Subcutaneous adipose tissue (tissue), 4 donors: ENCODE data around the gene C1QTNF5. TPM values are rescaled to one million over a fixed set of nuclear protein-coding genes. Genes with fewer than 3 reads are reported as not detected.

Experiments
- CTCF ChIP-seq: fragments of 450-650 bp; IDR thresholded peaks from one replicate; pipeline ENCODE4 v1.5.1; 2016; ENCODE audit warnings: low read depth, mild to moderate bottlenecking, control low read depth, antibody characterized with exemption, moderate library complexity
- total RNA-seq, 4 donors: library from RNA; depleted of rRNA; stranded (reverse); fragments of >200 nt; gene quantifications; one replicate each; pipeline ENCODE4 v1.1.0, GENCODE V29; 2016

C1QTNF5 gene
- total RNA-seq: 10 to 100 TPM; 10.6 to 41.2 (median 29.8) TPM

GRCh38 chr11:119340335-119341221 is at the start of gene C1QTNF5:
Gene C1QTNF5, minus strand, starts transcription at chr11:119340883. Its CDS starts 486 bp downstream, at chr11:119340397.
- no peak for TF ChIP-seq CTCF

GRCh38 chr11:119389611-119390254 is 49.0 kb upstream of the C1QTNF5 start:
- TF ChIP-seq CTCF: no peak

GRCh38 chr11:119388103-119388502 is 47.4 kb upstream of the C1QTNF5 start:
- no peak for TF ChIP-seq CTCF

GRCh38 chr11:119384332-119384731 is 43.6 kb upstream of the C1QTNF5 start:
- TF ChIP-seq CTCF: no peak

- no peak for TF ChIP-seq CTCF
Measured at GRCh38 chr11:119382101-119382500, 41.4 kb upstream of the C1QTNF5 start.

GRCh38 chr11:119381181-119381988 is 40.7 kb upstream of the C1QTNF5 start, which contains the start of gene USP2:
Gene USP2, minus strand, starts transcription at chr11:119381690. Its CDS starts 8,210 bp downstream, at chr11:119373480.
- no peak for TF ChIP-seq CTCF
